Stimulated activated CD8-positive, alpha-beta memory T cell treated with anti-CD3 and anti-CD28 coated beads, Interleukin-12 subunit alpha, Interleukin-12 subunit beta, amount 100 ng/mL, for 24 hours (primary cell): ENCODE results near the gene UNC80.

Experiments used
- DNase-seq: peaks from one replicate; pipeline ENCODE4 v3.0.0-alpha.2; 2020; ENCODE audit errors: extremely low read depth

UNC80 gene

GRCh38 chr2:210027608-210028007 lies 256.0 kb downstream of the UNC80 start:
- DNase-seq = no peak

GRCh38 chr2:210028178-210028577 lies 256.5 kb downstream of the UNC80 start:
- no peak for DNase-seq

GRCh38 chr2:210034087-210034683 lies 262.6 kb downstream of the UNC80 start:
- DNase-seq = no peak

GRCh38 chr2:210035679-210036078 lies 264.0 kb downstream of the UNC80 start:
- DNase-seq = no peak

GRCh38 chr2:210038078-210038477 lies 266.4 kb downstream of the UNC80 start:
- no peak for DNase-seq

- DNase-seq = no peak
Observed at GRCh38 chr2:210046851-210047500, 275.3 kb downstream of the UNC80 start.
